Coronary artery (tissue), 2 donors: Measurements from ENCODE around the gene DTNA.

Source experiments
- DNase-seq: peaks from one replicate; pipeline ENCODE4 v3.0.0-alpha.2; 2017; ENCODE audit warnings: low spot score
- H3K27ac ChIP-seq, 2 donors: fragments of 200-600 bp; sonication (generic); one replicate each; pipeline ENCODE4 v1.5.1; 2016 to 2019
- H3K4me3 ChIP-seq: fragments of 200-600 bp; sonication (generic); 2 replicates; pipeline ENCODE4 v1.5.1; 2016; ENCODE audit warnings: mild to moderate bottlenecking, moderate library complexity
- TF ChIP-seq, protein P1 (sequence below): fragments of 200-600 bp; sonication (generic); IDR thresholded peaks from one replicate; pipeline ENCODE4 v1.5.1; 2019; ENCODE audit warnings: antibody characterized with exemption

DTNA gene

DNA sequence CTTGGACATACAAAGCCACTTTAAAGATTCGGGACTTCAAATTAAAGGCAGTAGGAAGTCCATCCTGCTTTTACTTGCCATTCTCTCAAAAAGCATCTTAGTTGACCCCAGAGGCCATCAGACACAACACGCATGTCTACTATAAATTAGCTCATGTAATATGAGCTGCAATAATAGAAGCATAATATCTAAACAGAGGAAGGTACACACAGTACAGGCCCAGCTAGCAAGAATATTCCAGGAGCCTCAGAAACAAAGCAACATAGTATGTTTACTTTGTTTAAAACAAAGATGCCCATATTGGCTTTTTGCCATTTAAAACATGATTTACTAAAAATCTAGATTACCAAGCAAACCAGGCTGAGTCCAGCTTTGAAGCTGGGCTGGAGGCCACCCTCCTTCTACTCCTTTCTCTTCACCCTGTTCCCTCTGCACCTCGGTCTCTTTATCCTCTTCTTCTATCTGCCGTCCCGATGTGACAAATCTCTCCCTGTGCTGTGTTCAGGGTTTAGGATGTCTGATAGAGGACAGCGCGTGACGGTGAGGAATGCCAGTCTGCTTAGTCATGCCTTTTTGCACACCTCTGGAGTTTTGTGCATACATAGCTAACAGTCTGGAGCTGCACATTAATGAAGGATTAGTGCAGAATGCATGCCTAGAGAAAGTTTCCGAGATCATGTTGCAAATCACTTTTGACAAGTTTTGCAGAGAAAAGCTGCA is 28.2 kb downstream of the DTNA start:
- no peak overlapping the region for H3K27ac ChIP-seq
- TF ChIP-seq, protein P1, sequence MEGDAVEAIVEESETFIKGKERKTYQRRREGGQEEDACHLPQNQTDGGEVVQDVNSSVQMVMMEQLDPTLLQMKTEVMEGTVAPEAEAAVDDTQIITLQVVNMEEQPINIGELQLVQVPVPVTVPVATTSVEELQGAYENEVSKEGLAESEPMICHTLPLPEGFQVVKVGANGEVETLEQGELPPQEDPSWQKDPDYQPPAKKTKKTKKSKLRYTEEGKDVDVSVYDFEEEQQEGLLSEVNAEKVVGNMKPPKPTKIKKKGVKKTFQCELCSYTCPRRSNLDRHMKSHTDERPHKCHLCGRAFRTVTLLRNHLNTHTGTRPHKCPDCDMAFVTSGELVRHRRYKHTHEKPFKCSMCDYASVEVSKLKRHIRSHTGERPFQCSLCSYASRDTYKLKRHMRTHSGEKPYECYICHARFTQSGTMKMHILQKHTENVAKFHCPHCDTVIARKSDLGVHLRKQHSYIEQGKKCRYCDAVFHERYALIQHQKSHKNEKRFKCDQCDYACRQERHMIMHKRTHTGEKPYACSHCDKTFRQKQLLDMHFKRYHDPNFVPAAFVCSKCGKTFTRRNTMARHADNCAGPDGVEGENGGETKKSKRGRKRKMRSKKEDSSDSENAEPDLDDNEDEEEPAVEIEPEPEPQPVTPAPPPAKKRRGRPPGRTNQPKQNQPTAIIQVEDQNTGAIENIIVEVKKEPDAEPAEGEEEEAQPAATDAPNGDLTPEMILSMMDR: no peak
- DNase-seq: no peak
- H3K4me3 ChIP-seq: no peak overlapping the region

DNA sequence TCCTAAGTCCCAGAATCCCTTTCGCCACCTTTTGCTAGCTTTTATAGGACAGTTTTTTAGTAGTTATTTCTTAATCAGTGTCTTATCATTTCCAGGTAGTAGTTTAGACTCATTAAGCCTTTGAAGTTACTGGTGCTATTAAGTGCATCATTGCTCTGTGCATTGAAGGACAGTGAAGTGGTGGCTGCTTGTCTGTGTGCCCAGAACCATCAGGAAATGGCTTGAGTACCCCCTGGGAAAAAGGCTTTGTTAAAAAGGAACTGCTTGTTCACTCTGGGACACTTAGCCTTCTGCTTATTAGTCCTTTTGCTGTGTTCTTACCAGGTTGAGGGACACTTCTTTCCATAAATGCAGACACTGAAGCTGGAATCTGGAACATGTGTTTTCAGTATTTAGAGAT is 30.0 kb downstream of the DTNA start:
- no peak for DNase-seq
- H3K27ac ChIP-seq: no peak overlapping the region
- H3K4me3 ChIP-seq: no peak overlapping the region
- TF ChIP-seq, protein P1: no peak

DNA sequence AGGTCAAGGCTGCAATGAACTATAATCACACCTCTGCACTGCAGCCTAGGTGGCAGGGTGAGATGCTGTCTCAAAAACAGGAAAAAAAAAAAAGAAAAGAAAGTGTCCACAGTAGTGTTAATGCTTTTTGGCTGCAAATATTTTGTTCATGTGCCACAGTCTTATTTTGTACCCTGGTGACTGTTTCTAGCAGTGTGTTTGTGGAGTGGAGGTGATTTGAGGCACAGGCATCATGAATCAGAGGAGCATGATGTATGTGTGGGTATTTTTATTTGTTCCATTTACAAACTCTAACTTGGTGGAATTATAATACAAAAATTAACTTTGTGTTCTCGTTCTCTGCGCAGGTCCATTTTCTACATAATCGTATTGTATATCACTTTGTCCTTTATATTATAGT is 30.6 kb downstream of the DTNA start:
- TF ChIP-seq, protein P1: no peak
- Histone ChIP-seq H3K4me3 (no peak overlapping the region), H3K27ac (no peak overlapping the region)
- DNase-seq: no peak

DNA sequence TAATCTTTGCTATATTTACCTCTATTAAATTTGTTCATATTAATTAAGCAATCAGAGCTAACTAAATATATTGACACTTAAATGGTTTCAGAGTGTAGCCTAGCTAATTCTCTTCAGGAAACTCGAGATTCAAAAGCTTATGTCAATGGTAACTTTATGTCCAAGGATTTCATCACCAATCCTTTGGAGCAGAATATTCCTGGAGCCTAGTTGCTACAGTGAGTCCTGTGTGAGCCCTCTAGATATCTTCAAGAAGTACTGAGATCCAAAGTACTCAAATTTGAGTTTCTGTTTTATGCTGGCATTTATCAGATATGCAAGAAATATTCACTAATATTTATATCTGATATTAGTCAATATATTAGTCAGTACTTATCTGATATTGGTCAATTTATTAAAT is 31.3 kb downstream of the DTNA start:
- DNase-seq: no peak
- no peak overlapping the region for H3K27ac ChIP-seq
- no peak overlapping the region for H3K4me3 ChIP-seq
- TF ChIP-seq, protein P1: no peak

DNA sequence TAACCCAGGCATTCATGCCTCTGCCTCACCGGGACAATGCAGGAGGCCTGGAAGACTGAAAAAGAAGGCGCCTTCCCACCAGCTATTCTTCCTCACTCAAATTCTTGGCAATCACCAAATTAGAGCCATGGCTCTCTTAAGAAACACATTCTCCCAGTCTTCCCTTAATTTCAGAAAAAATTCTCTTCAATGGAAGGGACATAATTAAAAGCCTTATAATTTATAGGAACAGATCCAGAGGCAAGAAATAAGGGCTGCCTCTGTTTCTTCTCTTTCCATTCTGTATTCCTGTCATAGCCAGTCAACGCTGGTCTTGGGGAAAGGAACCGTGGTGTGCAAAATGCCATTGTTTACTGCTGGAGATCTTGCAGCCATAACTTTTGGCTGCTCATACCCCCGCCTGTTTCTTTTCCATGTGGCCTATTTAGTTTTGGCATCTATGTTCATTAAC is 32.8 kb downstream of the DTNA start:
- TF ChIP-seq, protein P1: no peak
- no peak for DNase-seq
- Histone ChIP-seq H3K27ac (no peak overlapping the region), H3K4me3 (no peak overlapping the region)

DNA sequence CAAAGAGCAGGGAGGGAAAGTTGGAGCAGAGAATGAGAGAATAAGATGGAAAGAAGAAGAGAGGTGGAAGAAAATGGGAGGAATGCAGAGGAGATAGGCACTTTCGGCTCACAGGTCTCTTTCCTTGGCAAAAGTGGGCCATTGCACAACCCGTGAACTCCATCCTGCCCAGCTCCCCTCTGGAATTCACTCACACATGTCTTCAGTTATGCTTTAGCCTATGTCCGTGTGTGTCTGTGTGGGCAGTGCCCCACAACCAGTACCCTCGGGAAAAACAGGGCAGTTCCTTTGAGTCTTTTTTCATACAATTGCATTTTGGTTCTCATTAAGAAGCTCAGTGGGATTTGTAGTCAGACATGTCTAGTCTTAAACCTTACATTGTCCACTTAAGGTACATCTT is 34.5 kb downstream of the DTNA start:
- DNase-seq: no peak
- H3K27ac ChIP-seq: no peak overlapping the region
- no peak overlapping the region for H3K4me3 ChIP-seq
- TF ChIP-seq, protein P1: no peak

DNA sequence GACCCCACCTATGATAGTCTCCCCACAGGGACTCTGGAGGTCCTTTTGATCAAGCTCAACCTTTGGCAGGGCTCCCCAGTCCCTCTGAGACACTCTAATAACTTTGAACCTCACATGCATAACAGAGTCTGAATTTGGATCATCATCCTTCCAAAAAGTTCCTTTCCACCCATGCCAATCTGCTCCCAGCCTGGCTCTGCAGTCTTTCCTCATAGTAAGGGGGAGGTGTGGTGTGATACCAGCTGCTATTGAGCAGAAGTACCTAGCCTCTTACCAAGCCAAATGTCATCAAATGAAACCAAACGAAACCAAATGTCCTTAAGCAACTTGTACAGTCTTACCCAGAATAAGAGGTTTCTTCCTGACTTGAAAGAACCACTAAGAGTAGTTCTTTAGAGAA is 36.5 kb downstream of the DTNA start:
- no peak overlapping the region for H3K27ac ChIP-seq
- H3K4me3 ChIP-seq: no peak overlapping the region

More for the DNA sequence above, 36.5 kb downstream of the DTNA start:
- TF ChIP-seq, protein P1: no peak
- no peak for DNase-seq
